Activated T-cell treated with anti-CD3 and anti-CD28 coated beads, Interleukin-2, amount 50 U/mL, for 4 hours (primary cell): ENCODE data around the gene ITGA11. TPM values are rescaled to one million over a fixed set of nuclear protein-coding genes. Genes with fewer than 3 reads are reported as not detected.

Experiments used
- ATAC-seq, 2 donors: fragments of 200-7000 bp; cut with Tn5 transposase; one replicate each; pipeline ENCODE4 v1.10.0; 2021
- DNase-seq: peaks from one replicate; pipeline ENCODE4 v3.0.0-alpha.2; 2020
- H3K27me3 Mint-ChIP-seq: one replicate; pipeline ENCODE4 v1.8.0; 2021; ENCODE audit warnings: low read depth, mixed read lengths
- H3K36me3 Mint-ChIP-seq: one replicate; pipeline ENCODE4 v1.8.0; 2022; ENCODE audit warnings: mixed read lengths; ENCODE audit not compliant: insufficient read depth
- H3K4me1 Mint-ChIP-seq: one replicate; pipeline ENCODE4 v1.8.0; 2021; ENCODE audit warnings: low read depth, mixed read lengths
- H3K4me3 Mint-ChIP-seq: one replicate; pipeline ENCODE4 v1.8.0; 2021; ENCODE audit warnings: mild to moderate bottlenecking, moderate library complexity, mixed read lengths
- H3K9me3 Mint-ChIP-seq: one replicate; pipeline ENCODE4 v1.8.0; 2021; ENCODE audit warnings: mixed read lengths
- total RNA-seq, 3 donors: library from RNA; stranded (reverse); gene quantifications; one replicate each; pipeline ENCODE4 v1.2.1, GENCODE V29; 2021

Gene ITGA11
- under 1 TPM in 2 of 3 donors, not detected in 1; 0.05 to 0.21 TPM for total RNA-seq

GRCh38 chr15:68431792-68432401, at the start of gene ITGA11:
Gene ITGA11, minus strand, starts transcription at chr15:68432163. Its CDS starts 97 bp downstream, at chr15:68432066.
- Mint-ChIP-seq H3K9me3 (no peaks in the 10 kb centered on the region), H3K36me3 (no peaks in the 10 kb centered on the region), H3K27me3 (peaks cover 49% of the 10 kb centered on the region), H3K4me3 (no peak within 1 kb of the TSS), H3K4me1 (no peaks in the 10 kb centered on the region)
- ATAC-seq, result peak in 1 of 2 donors; percentile 47
- DNase-seq, result no peak

GRCh38 chr15:68481321-68481720, 49.4 kb upstream of the ITGA11 start:
- Mint-ChIP-seq H3K36me3 (no peaks in the 10 kb centered on the region), H3K9me3 (no peaks in the 10 kb centered on the region), H3K27me3 (peaks cover 30% of the 10 kb centered on the region), H3K4me1 (no peaks in the 10 kb centered on the region), H3K4me3 (no peak overlapping the region)
- ATAC-seq (no peak), DNase-seq (no peak)

- DNase-seq, result no peak
- no peaks in the 10 kb centered on the region for H3K4me1 Mint-ChIP-seq
- peaks cover 25% of the 10 kb centered on the region for H3K27me3 Mint-ChIP-seq
- no peak overlapping the region for H3K4me3 Mint-ChIP-seq
- no peak for ATAC-seq
- H3K9me3 Mint-ChIP-seq, result no peaks in the 10 kb centered on the region
- H3K36me3 Mint-ChIP-seq, result no peaks in the 10 kb centered on the region
Observed at GRCh38 chr15:68480296-68480695, 48.3 kb upstream of the ITGA11 start.

GRCh38 chr15:68479870-68480269, 47.9 kb upstream of the ITGA11 start:
- Mint-ChIP-seq H3K36me3 (no peaks in the 10 kb centered on the region), H3K4me3 (no peak overlapping the region), H3K27me3 (peaks cover 27% of the 10 kb centered on the region), H3K4me1 (no peaks in the 10 kb centered on the region), H3K9me3 (no peaks in the 10 kb centered on the region)
- ATAC-seq (no peak), DNase-seq (no peak)

- no peak for ATAC-seq
- H3K4me3 Mint-ChIP-seq, result no peak overlapping the region
- DNase-seq, result no peak
- H3K4me1 Mint-ChIP-seq, result no peaks in the 10 kb centered on the region
- H3K27me3 Mint-ChIP-seq, result peaks cover 27% of the 10 kb centered on the region
- H3K9me3 Mint-ChIP-seq, result no peaks in the 10 kb centered on the region
- H3K36me3 Mint-ChIP-seq, result no peaks in the 10 kb centered on the region
Observed at GRCh38 chr15:68479406-68479805, 47.4 kb upstream of the ITGA11 start.

- no peaks in the 10 kb centered on the region for H3K36me3 Mint-ChIP-seq
- H3K4me1 Mint-ChIP-seq, result no peaks in the 10 kb centered on the region
- no peak overlapping the region for H3K4me3 Mint-ChIP-seq
- no peaks in the 10 kb centered on the region for H3K9me3 Mint-ChIP-seq
- H3K27me3 Mint-ChIP-seq, result peaks cover 27% of the 10 kb centered on the region
- DNase-seq, result no peak
- no peak for ATAC-seq
Observed at GRCh38 chr15:68478853-68479252, 46.9 kb upstream of the ITGA11 start.

GRCh38 chr15:68475449-68475848, 43.5 kb upstream of the ITGA11 start:
- H3K4me3 Mint-ChIP-seq, result no peak overlapping the region
- no peaks in the 10 kb centered on the region for H3K9me3 Mint-ChIP-seq
- H3K4me1 Mint-ChIP-seq, result no peaks in the 10 kb centered on the region

GRCh38 chr15:68471541-68471940, 39.6 kb upstream of the ITGA11 start:
- Mint-ChIP-seq H3K4me3 (no peak overlapping the region), H3K9me3 (no peaks in the 10 kb centered on the region), H3K27me3 (peaks cover 7% of the 10 kb centered on the region), H3K4me1 (no peaks in the 10 kb centered on the region), H3K36me3 (no peaks in the 10 kb centered on the region)
- DNase-seq, result no peak
- no peak for ATAC-seq

More at GRCh38 chr15:68475449-68475848, 43.5 kb upstream of the ITGA11 start:
- ATAC-seq, result no peak
- no peaks in the 10 kb centered on the region for H3K36me3 Mint-ChIP-seq
- no peak for DNase-seq
- H3K27me3 Mint-ChIP-seq, result peaks cover 13% of the 10 kb centered on the region

GRCh38 chr15:68470976-68471375, 39.0 kb upstream of the ITGA11 start:
- ATAC-seq (no peak), DNase-seq (no peak)
- Mint-ChIP-seq H3K9me3 (no peaks in the 10 kb centered on the region), H3K36me3 (no peaks in the 10 kb centered on the region), H3K27me3 (peaks cover 7% of the 10 kb centered on the region), H3K4me3 (no peak overlapping the region), H3K4me1 (no peaks in the 10 kb centered on the region)

GRCh38 chr15:68470049-68470742, 38.2 kb upstream of the ITGA11 start:
- H3K4me1 Mint-ChIP-seq, result no peaks in the 10 kb centered on the region
- peaks cover 7% of the 10 kb centered on the region for H3K27me3 Mint-ChIP-seq
- no peak for DNase-seq
- H3K9me3 Mint-ChIP-seq, result no peaks in the 10 kb centered on the region
- ATAC-seq, result no peak
- H3K4me3 Mint-ChIP-seq, result no peak overlapping the region
- H3K36me3 Mint-ChIP-seq, result no peaks in the 10 kb centered on the region

GRCh38 chr15:68469162-68470048, 37.4 kb upstream of the ITGA11 start:
- no peak for DNase-seq
- H3K9me3 Mint-ChIP-seq, result no peaks in the 10 kb centered on the region
- peaks cover 5% of the 10 kb centered on the region for H3K27me3 Mint-ChIP-seq
- H3K36me3 Mint-ChIP-seq, result no peaks in the 10 kb centered on the region
- ATAC-seq, result no peak
- H3K4me1 Mint-ChIP-seq, result no peaks in the 10 kb centered on the region
- no peak overlapping the region for H3K4me3 Mint-ChIP-seq

- no peaks in the 10 kb centered on the region for H3K4me1 Mint-ChIP-seq
- ATAC-seq, result no peak
Observed at GRCh38 chr15:68466876-68467275, 34.9 kb upstream of the ITGA11 start.

GRCh38 chr15:68465861-68466560, 34.0 kb upstream of the ITGA11 start:
- no peak for DNase-seq
- Mint-ChIP-seq H3K27me3 (peaks cover 2% of the 10 kb centered on the region), H3K9me3 (no peaks in the 10 kb centered on the region), H3K4me3 (no peak overlapping the region), H3K4me1 (no peaks in the 10 kb centered on the region), H3K36me3 (no peaks in the 10 kb centered on the region)
- ATAC-seq, result no peak

More at GRCh38 chr15:68466876-68467275, 34.9 kb upstream of the ITGA11 start:
- Mint-ChIP-seq H3K27me3 (peaks cover 2% of the 10 kb centered on the region), H3K9me3 (no peaks in the 10 kb centered on the region), H3K4me3 (no peak overlapping the region), H3K36me3 (no peaks in the 10 kb centered on the region)
- no peak for DNase-seq
